GM12891 (cell line): ENCODE data around the gene DISP3.

ENCODE experiments used
- DNase-seq: peaks from one replicate; pipeline ENCODE4 v3.0.0; 2011; ENCODE audit warnings: low spot score; ENCODE audit not compliant: insufficient read length
- FAIRE-seq: peaks from 2 replicates; lab custom pipeline; 2011; peaks lifted over from hg19 to GRCh38; lab: Jason Lieb, UNC
- PAX5 ChIP-seq: IDR thresholded peaks from 2 replicates; pipeline ENCODE4 v1.6.1; 2011; ENCODE audit warnings: low read length, moderate library complexity, mild to moderate bottlenecking; ENCODE audit not compliant: insufficient read depth, severe bottlenecking
- POLR2A ChIP-seq: IDR thresholded peaks from 2 replicates; pipeline ENCODE4 v1.6.1; 2011; ENCODE audit warnings: low read depth, low read length, control low read depth
- POLR2AphosphoS5 ChIP-seq: IDR thresholded peaks from 2 replicates; pipeline ENCODE4 v1.6.1; 2011; ENCODE audit warnings: low read depth, low read length, control low read depth
- POU2F2 ChIP-seq: IDR thresholded peaks from 2 replicates; pipeline ENCODE4 v1.6.1; 2011; ENCODE audit warnings: low read depth, mild to moderate bottlenecking, control low read depth, low read length, moderate library complexity
- SPI1 ChIP-seq: IDR thresholded peaks from 2 replicates; pipeline ENCODE4 v1.6.1; 2011; ENCODE audit warnings: low read depth, low read length, control low read depth
- TAF1 ChIP-seq: IDR thresholded peaks from 2 replicates; pipeline ENCODE4 v1.6.1; 2011; ENCODE audit warnings: low read depth, low read length, control low read depth

DISP3 gene

GRCh38 chr1:11502516-11502915 lies 23.6 kb downstream of the DISP3 start:
- FAIRE-seq (no peak), DNase-seq (no peak)
- TF ChIP-seq POU2F2, result no peak
- TF ChIP-seq POLR2A, result no peak
- TF ChIP-seq POLR2AphosphoS5, result no peak
- TF ChIP-seq PAX5, result no peak
- no peak for TF ChIP-seq SPI1
- TF ChIP-seq TAF1, result no peak

DNA sequence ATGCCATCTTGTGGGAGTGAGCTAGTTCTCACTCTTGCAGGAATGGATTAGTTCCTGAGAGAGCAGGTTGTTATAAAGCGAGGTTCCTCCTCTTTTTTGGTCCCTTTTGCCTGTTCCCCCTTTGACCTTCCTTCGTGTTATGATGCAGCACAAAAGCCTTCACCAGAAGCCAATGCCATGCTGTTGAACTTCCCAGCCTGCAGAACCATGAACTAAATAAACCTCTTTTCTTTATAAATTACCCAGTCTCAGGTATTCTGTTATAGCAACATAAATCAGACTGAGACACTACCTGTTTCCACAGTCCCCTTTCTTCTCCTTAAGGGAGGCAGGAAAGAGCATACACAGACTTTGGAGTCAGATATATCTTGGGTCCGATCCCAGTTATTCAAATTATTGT lies 25.6 kb downstream of the DISP3 start:
- no peak for TF ChIP-seq POU2F2
- TF ChIP-seq PAX5, result no peak
- no peak for TF ChIP-seq SPI1
- no peak for TF ChIP-seq TAF1
- DNase-seq (no peak), FAIRE-seq (no peak)

GRCh38 chr1:11505591-11506538 lies 26.9 kb downstream of the DISP3 start:
- no peak for FAIRE-seq
- TF ChIP-seq POLR2A, result no peak
- no peak for TF ChIP-seq POU2F2
- TF ChIP-seq SPI1, result no peak
- TF ChIP-seq PAX5, result no peak
- TF ChIP-seq POLR2AphosphoS5, result no peak
- TF ChIP-seq TAF1, result no peak
- no peak for DNase-seq

- TF ChIP-seq POLR2A, result no peak
- TF ChIP-seq SPI1, result no peak
- no peak for TF ChIP-seq TAF1
- no peak for TF ChIP-seq POU2F2
- TF ChIP-seq PAX5, result no peak
- TF ChIP-seq POLR2AphosphoS5, result no peak
- FAIRE-seq, result no peak
These were observed 28.4 kb downstream of the DISP3 start for GRCh38 chr1:11507309-11507708.

DNA sequence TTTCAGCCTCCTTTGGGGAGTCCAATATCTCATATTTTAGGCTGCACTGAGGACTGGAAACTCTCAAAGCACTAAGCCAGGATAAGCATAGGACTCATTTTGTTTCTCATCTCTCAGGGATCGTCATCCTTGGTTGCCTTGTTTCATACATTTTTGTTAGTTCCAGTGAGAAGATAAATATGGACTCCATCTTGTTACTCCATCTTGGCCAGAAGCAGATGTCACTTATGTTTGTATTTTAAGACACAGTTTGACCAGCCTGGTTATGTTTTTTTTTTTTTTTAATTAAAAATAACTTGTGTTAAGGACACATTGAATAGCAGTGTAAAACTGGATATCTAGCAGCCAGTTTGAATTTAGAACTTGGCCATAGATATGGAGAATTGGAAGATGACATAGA lies 34.7 kb downstream of the DISP3 start:
- TF ChIP-seq POLR2A, result no peak
- TF ChIP-seq TAF1, result no peak
- no peak for TF ChIP-seq POU2F2
- no peak for TF ChIP-seq SPI1
- TF ChIP-seq PAX5, result no peak
- TF ChIP-seq POLR2AphosphoS5, result no peak
- DNase-seq (no peak), FAIRE-seq (no peak)

More at GRCh38 chr1:11507309-11507708, 28.4 kb downstream of the DISP3 start:
- no peak for DNase-seq

DNA sequence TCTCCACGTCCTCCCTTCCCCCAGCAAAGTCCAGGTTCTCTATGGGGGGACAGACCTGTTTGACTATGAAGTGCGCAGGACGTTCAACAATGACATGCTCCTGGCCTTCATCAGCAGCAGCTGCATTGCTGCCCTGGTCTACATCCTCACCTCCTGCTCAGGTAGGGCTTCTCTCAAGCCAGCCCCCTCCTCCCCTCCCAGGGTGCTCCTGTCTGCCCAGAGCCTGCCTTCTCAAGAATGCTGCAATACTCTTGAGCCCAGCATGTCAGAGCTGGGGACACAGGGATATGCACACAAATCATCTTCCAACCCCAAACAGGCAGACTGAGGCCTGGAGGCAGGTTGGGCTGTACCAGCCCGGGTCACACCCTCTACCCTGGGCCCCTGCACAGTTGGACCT lies 35.4 kb downstream of the DISP3 start:
- TF ChIP-seq POLR2A (no peak), POU2F2 (no peak), PAX5 (no peak), POLR2AphosphoS5 (no peak), TAF1 (no peak), SPI1 (no peak)
- DNase-seq, result no peak
- FAIRE-seq, result no peak

- FAIRE-seq (no peak), DNase-seq (no peak)
- TF ChIP-seq POLR2A, result no peak
- TF ChIP-seq POU2F2, result no peak
- TF ChIP-seq POLR2AphosphoS5, result no peak
- TF ChIP-seq SPI1, result no peak
- TF ChIP-seq PAX5, result no peak
- no peak for TF ChIP-seq TAF1
These were observed 36.7 kb downstream of the DISP3 start for GRCh38 chr1:11515368-11516300.

- TF ChIP-seq SPI1 (no peak), POLR2AphosphoS5 (no peak), PAX5 (no peak)
- DNase-seq, result no peak
- no peak for FAIRE-seq
These were observed 38.1 kb downstream of the DISP3 start for GRCh38 chr1:11516961-11517635.
